ENCODE results near the gene CYB561. TPM values are rescaled to one million over a fixed set of nuclear protein-coding genes. Genes with fewer than 3 reads are reported as not detected.

Gene CYB561
- total and polyA plus RNA-seq, 2 experiments from 2014 or later = 13.7 to 30.9 TPM

- TF ChIP-seq CTCF (conservative IDR thresholded peaks at IDR 0.05; ENCODE audit: low read depth in 2 of 2) (no peak; a peak in 1 of 4 replicates), ZNF114 (CRISPR knock-in tag; IDR thresholded peaks at IDR 0.05) (no peak), CREB1 (CRISPR knock-in tag; IDR thresholded peaks at IDR 0.05; ENCODE audit: low read depth) (no peak), EZH2 (IDR thresholded peaks at IDR 0.05; ENCODE audit: low read depth, unreplicated experiment) (no peak), REST (IDR thresholded peaks at IDR 0.05; ENCODE audit: unreplicated experiment) (no peak), ZNF331 (CRISPR knock-in tag; IDR thresholded peaks at IDR 0.05; ENCODE audit: low read depth) (no peak)
These were observed 1.4 kb upstream of the CYB561 start (continued) for GRCh38 chr17:63447471-63448009.

GRCh38 chr17:63446753-63447470, 806 bp upstream of the CYB561 start:
- H3K79me2 ChIP-seq (replicated peaks; ENCODE audit: insufficient read depth) = peaks cover 12% of the 10 kb centered on the region
- peaks cover 22% of the 10 kb centered on the region for H3K27me3 Mint-ChIP-seq (ENCODE audit: insufficient read depth, low read depth, poor library complexity)
- no peaks in the 10 kb centered on the region for H3K36me3 ChIP-seq (ENCODE audit: insufficient read depth)
- no peaks in the 10 kb centered on the region for H3K9me2 ChIP-seq (ENCODE audit: insufficient read depth)
- H3K4me3 Mint-ChIP-seq = peak overlapping the region; percentile 58
- peak overlapping the region; percentile 86 for H3K4me2 ChIP-seq
- no peaks in the 10 kb centered on the region for H3K9me3 Mint-ChIP-seq
- H3K27me3 ChIP-seq (ENCODE audit: insufficient read depth) = peaks cover 6% of the 10 kb centered on the region
- peak overlapping the region; percentile 89; the same call in 1 of the 2 replicates for H3K27ac ChIP-seq (ENCODE audit: low read depth)
- TF ChIP-seq CTCF (conservative IDR thresholded peaks at IDR 0.05; ENCODE audit: low read depth in 2 of 2) = peak in 1 of 2 experiments; percentile 43; a peak in 2 of 4 replicates
- TF ChIP-seq EZH2 (IDR thresholded peaks at IDR 0.05; ENCODE audit: low read depth, unreplicated experiment) = no peak
- DNase-seq (ENCODE audit: low spot score) (peak; percentile 77), ATAC-seq (peak; percentile 25)
- 0 out of 2 replicates have a peak, but pooled peaks cover 4% of the 10 kb centered on the region for H3F3A ChIP-seq (replicated peaks; ENCODE audit: low read depth)
- H3K4me1 ChIP-seq (ENCODE audit: insufficient read depth) = peaks cover 23% of the 10 kb centered on the region
- H3K4me3 ChIP-seq = peak overlapping the region; percentile 71
- peak overlapping the region; percentile 89 for H3K27ac Mint-ChIP-seq
- no peaks in the 10 kb centered on the region for H4K20me1 ChIP-seq (replicated peaks; ENCODE audit: insufficient read depth)
- no peaks in the 10 kb centered on the region for H3K36me3 Mint-ChIP-seq (ENCODE audit: low read depth)
- H2AFZ ChIP-seq = peak overlapping the region; percentile 91
- H3K4me1 Mint-ChIP-seq = peaks cover 37% of the 10 kb centered on the region

All from GM23338 (cell line).